NCI-H345 treated with DMSO at 0.1 percent for 48 hours (cell line): ENCODE results near the gene ARID1B.

ENCODE experiments used
- DNase-seq: peaks from one replicate; lab custom pipeline; 2025; ENCODE audit not compliant: unreplicated experiment; lab: John Stamatoyannopoulos, UW

Gene ARID1B

GRCh38 chr6:157017022-157017421 is 239.8 kb downstream of the ARID1B start:
- DNase-seq: no peak

- DNase-seq: no peak
Measured at GRCh38 chr6:157017861-157018260, 240.7 kb downstream of the ARID1B start.

- DNase-seq: no peak
Measured at GRCh38 chr6:157019115-157019641, 242.0 kb downstream of the ARID1B start.

- DNase-seq: no peak
Measured at GRCh38 chr6:157019733-157020132, 242.6 kb downstream of the ARID1B start.

- DNase-seq: peak; percentile 39
Measured at GRCh38 chr6:157020398-157020797, 243.2 kb downstream of the ARID1B start.

- peak; percentile 52 for DNase-seq
Measured at GRCh38 chr6:157020881-157021343, 243.7 kb downstream of the ARID1B start.

- DNase-seq: peak; percentile 65
Measured at GRCh38 chr6:157021344-157021992, 244.3 kb downstream of the ARID1B start.

GRCh38 chr6:157021993-157022740 is 245.0 kb downstream of the ARID1B start:
- peak; percentile 62 for DNase-seq

GRCh38 chr6:157023958-157024357 is 246.8 kb downstream of the ARID1B start:
- DNase-seq: no peak

- DNase-seq: no peak
Measured at GRCh38 chr6:157024745-157025144, 247.6 kb downstream of the ARID1B start.

- DNase-seq: no peak
Measured at GRCh38 chr6:157025437-157025836, 248.3 kb downstream of the ARID1B start.

- DNase-seq: no peak
Measured at GRCh38 chr6:157029980-157030690, 253.0 kb downstream of the ARID1B start.

- DNase-seq: no peak
Measured at GRCh38 chr6:157030755-157031154, 253.6 kb downstream of the ARID1B start.

- DNase-seq: no peak
Measured at GRCh38 chr6:157032923-157033322, 255.7 kb downstream of the ARID1B start.

GRCh38 chr6:157033428-157034140 is 256.4 kb downstream of the ARID1B start:
- no peak for DNase-seq

GRCh38 chr6:157034436-157035230 is 257.5 kb downstream of the ARID1B start:
- DNase-seq: peak; percentile 5

- DNase-seq: no peak
Measured at GRCh38 chr6:157035546-157035945, 258.4 kb downstream of the ARID1B start.

- no peak for DNase-seq
Measured at GRCh38 chr6:157036245-157036711, 259.1 kb downstream of the ARID1B start.

GRCh38 chr6:157037165-157037564 is 260.0 kb downstream of the ARID1B start:
- no peak for DNase-seq

- DNase-seq: no peak
Measured at GRCh38 chr6:157038610-157039009, 261.4 kb downstream of the ARID1B start.
